HL-60 (cell line): ENCODE measurements around the gene ACAD10.
A peak's percentile ranks its signal among the peaks of the same experiment; 100 is the strongest.

Experiments
- DNase-seq, 2 experiments: peaks; one replicate each; pipeline ENCODE4 v3.0.0-alpha.2; 2010 to 2020; ENCODE audit warnings: low read depth in 1 of 2, low spot score in 1 of 2
- H3K27ac ChIP-seq: fragments of 250-450 bp; sonication (Bioruptor Pico); replicated peaks from 2 replicates; pipeline ENCODE4 v1.5.1; 2020; ENCODE audit warnings: mild to moderate bottlenecking, moderate library complexity
- H3K27me3 ChIP-seq: fragments of 250-450 bp; sonication (Bioruptor Pico); 2 replicates; pipeline ENCODE4 v1.5.1; 2021; ENCODE audit warnings: mild to moderate bottlenecking, moderate library complexity; ENCODE audit not compliant: insufficient read depth, poor library complexity, severe bottlenecking
- H3K4me3 ChIP-seq: replicated peaks from 2 replicates; pipeline ENCODE4 v1.5.1; 2011; ENCODE audit warnings: mild to moderate bottlenecking, control low read depth, low read length; ENCODE audit not compliant: insufficient read depth
- CTCF ChIP-seq: IDR thresholded peaks from one replicate; pipeline ENCODE4 v1.5.1; 2011; ENCODE audit warnings: low read length, control low read depth, inconsistent platforms; ENCODE audit not compliant: insufficient read depth
- GABPA ChIP-seq: IDR thresholded peaks from 2 replicates; pipeline ENCODE4 v1.6.1; 2012; ENCODE audit warnings: low read depth
- POLR2AphosphoS5 ChIP-seq: IDR thresholded peaks from 2 replicates; pipeline ENCODE4 v1.6.1; 2012; ENCODE audit warnings: low read depth
- REST ChIP-seq: IDR thresholded peaks from 2 replicates; pipeline ENCODE4 v1.6.1; 2012; ENCODE audit warnings: low read depth; ENCODE audit not compliant: insufficient replicate concordance
- SPI1 ChIP-seq: IDR thresholded peaks from 2 replicates; pipeline ENCODE4 v1.6.1; 2012; ENCODE audit warnings: low read depth, mild to moderate bottlenecking, borderline replicate concordance

Gene ACAD10

GRCh38 chr12:111699962-111700361, 14.1 kb downstream of the ACAD10 start:
- H3K27me3 ChIP-seq, result no peaks in the 10 kb centered on the region
- H3K4me3 ChIP-seq, result no peak overlapping the region
- DNase-seq, result no peak
- TF ChIP-seq GABPA (no peak), REST (no peak), SPI1 (no peak), POLR2AphosphoS5 (no peak), CTCF (no peak)
- H3K27ac ChIP-seq, result no peak overlapping the region

GRCh38 chr12:111705672-111706071, 19.8 kb downstream of the ACAD10 start:
- no peak overlapping the region for H3K4me3 ChIP-seq
- peak overlapping the region; percentile 32 for H3K27ac ChIP-seq
- TF ChIP-seq GABPA (no peak), SPI1 (no peak), POLR2AphosphoS5 (no peak), REST (no peak)
- no peaks in the 10 kb centered on the region for H3K27me3 ChIP-seq
- DNase-seq, result peak in 1 of 2 experiments; percentile 56

- Histone ChIP-seq H3K27me3 (no peaks in the 10 kb centered on the region), H3K27ac (no peak overlapping the region; the same call in 1 of the 2 replicates), H3K4me3 (no peak overlapping the region)
- TF ChIP-seq REST (no peak), SPI1 (no peak), GABPA (no peak), CTCF (no peak), POLR2AphosphoS5 (no peak)
- no peak for DNase-seq
These were observed 20.3 kb downstream of the ACAD10 start for GRCh38 chr12:111706145-111706544.

GRCh38 chr12:111715279-111715678, 29.4 kb downstream of the ACAD10 start:
- H3K27ac ChIP-seq, result no peak overlapping the region
- H3K27me3 ChIP-seq, result no peaks in the 10 kb centered on the region
- DNase-seq, result no peak
- TF ChIP-seq GABPA, result no peak
- TF ChIP-seq REST, result no peak
- TF ChIP-seq POLR2AphosphoS5, result no peak
- no peak for TF ChIP-seq CTCF
- no peak for TF ChIP-seq SPI1
- H3K4me3 ChIP-seq, result no peak overlapping the region
